Stimulated activated CD8-positive, alpha-beta memory T cell treated with anti-CD3 and anti-CD28 coated beads, Interleukin-12 subunit alpha, Interleukin-12 subunit beta, amount 100 ng/mL, for 24 hours (primary cell): ENCODE data around the gene ZPBP.
"Not testable (repeated sequence)": the region's sequence is repeated elsewhere in the genome, so short reads cannot be mapped to it uniquely, and the experiment has no call there.

Experiments
- DNase-seq: peaks from one replicate; pipeline ENCODE4 v3.0.0-alpha.2; 2020; ENCODE audit errors: extremely low read depth

Gene ZPBP

GRCh38 chr7:50041165-50041564, 51.9 kb downstream of the ZPBP start:
- DNase-seq, result not testable (repeated sequence)

GRCh38 chr7:50037086-50037485, 56.0 kb downstream of the ZPBP start:
- DNase-seq, result no peak

GRCh38 chr7:50022991-50023390, 70.1 kb downstream of the ZPBP start:
- no peak for DNase-seq

GRCh38 chr7:50022451-50022850, 70.6 kb downstream of the ZPBP start:
- DNase-seq, result no peak

GRCh38 chr7:49995681-49996080, 97.4 kb downstream of the ZPBP start:
- no peak for DNase-seq

GRCh38 chr7:49986191-49986590, 106.9 kb downstream of the ZPBP start:
- no peak for DNase-seq

- no peak for DNase-seq
Measured at GRCh38 chr7:49980465-49980864, 112.6 kb downstream of the ZPBP start.

GRCh38 chr7:49976238-49976637, 116.8 kb downstream of the ZPBP start:
- no peak for DNase-seq

GRCh38 chr7:49974035-49974434, 119.0 kb downstream of the ZPBP start:
- no peak for DNase-seq

GRCh38 chr7:49937608-49938007, 155.4 kb downstream of the ZPBP start:
- no peak for DNase-seq

GRCh38 chr7:49931627-49932026, 161.4 kb downstream of the ZPBP start:
- no peak for DNase-seq

GRCh38 chr7:49928787-49929186, 164.3 kb downstream of the ZPBP start:
- DNase-seq, result no peak

- no peak for DNase-seq
Measured at GRCh38 chr7:49927631-49928030, 165.4 kb downstream of the ZPBP start.

GRCh38 chr7:49926720-49927119, 166.3 kb downstream of the ZPBP start:
- DNase-seq, result no peak

- no peak for DNase-seq
Measured at GRCh38 chr7:49911909-49912308, 181.1 kb downstream of the ZPBP start.

- DNase-seq, result no peak
Measured at GRCh38 chr7:49894543-49894942, 198.5 kb downstream of the ZPBP start.

- no peak for DNase-seq
Measured at GRCh38 chr7:49893131-49893530, 199.9 kb downstream of the ZPBP start.

GRCh38 chr7:49892481-49892880, 200.6 kb downstream of the ZPBP start:
- DNase-seq, result no peak
